HepG2 (cell line): Measurements from ENCODE around the gene AP2A2. TPM values are rescaled to one million over a fixed set of nuclear protein-coding genes. Genes with fewer than 3 reads are reported as not detected.

ENCODE experiments used
- ATAC-seq: fragments of 200-7000 bp; cut with Tn5 transposase; 3 replicates; pipeline ENCODE4 v1.9.1; 2020; ENCODE audit warnings: mild to moderate bottlenecking, moderate library complexity
- BruUV-seq: library from RNA; stranded (reverse); fragments of 400-500 nt; replicated peaks from 2 replicates; lab custom pipeline; 2021; lab: Mats Ljungman, UMichigan
- CTCF ChIA-PET: fragments of 300-600 bp; formaldehyde crosslinking; extraction: SDS; loops from one replicate; lab custom pipeline; 2021; ENCODE audit warnings: low total read pairs, inconsistent platforms, low intra/inter-chr PET ratio; lab: Yijun Ruan, JAX
- POLR2A ChIA-PET: fragments of 350-600 bp; sonication (Branson Sonifier 250); formaldehyde crosslinking; loops from one replicate; lab custom pipeline; 2020; ENCODE audit warnings: antibody characterized with exemption, inconsistent platforms; lab: Yijun Ruan, JAX
- DNase-seq: peaks from one replicate; pipeline ENCODE4 v3.0.0-alpha.2; 2015; ENCODE audit warnings: low spot score
- FAIRE-seq: peaks from 3 replicates; lab custom pipeline; 2011; peaks lifted over from hg19 to GRCh38; lab: Jason Lieb, UNC
- H2AFZ ChIP-seq: one replicate; pipeline ENCODE4 v1.6.1; 2011; ENCODE audit warnings: low read length, inconsistent platforms
- H3K27ac ChIP-seq: fragments of 300-600 bp; 3 replicates; pipeline ENCODE4 v1.8.0; 2011; ENCODE audit warnings: mixed run types, mild to moderate bottlenecking, mixed read lengths, low read length, inconsistent platforms; ENCODE audit not compliant: insufficient read depth; ENCODE audit errors: extremely low read length
- H3K27me3 ChIP-seq, 2 experiments: fragments of 200-600 bp in 1 of 2; 2 replicates in 1 of 2; 3 replicates in 1 of 2; pipeline versions ENCODE4 v1.6.0 to v1.8.0; 2011; ENCODE audit warnings: low read length in 2 of 2, mild to moderate bottlenecking in 2 of 2, moderate library complexity in 2 of 2, inconsistent platforms in 1 of 2; ENCODE audit not compliant: insufficient read depth in 2 of 2, control insufficient read depth in 1 of 2
- H3K36me3 ChIP-seq, 2 experiments: fragments of 200-600 bp in 1 of 2; replicated peaks in 1 of 2; 2 replicates in 1 of 2; 3 replicates in 1 of 2; pipeline versions ENCODE4 v1.5.1 to v1.8.0; 2011; ENCODE audit warnings: low read length in 2 of 2, inconsistent platforms in 1 of 2; ENCODE audit not compliant: insufficient read depth in 2 of 2, control insufficient read depth in 1 of 2
- H3K4me1 ChIP-seq: 2 replicates; pipeline ENCODE4 v1.5.1; 2012; ENCODE audit warnings: low read length, inconsistent platforms; ENCODE audit not compliant: insufficient read depth
- H3K4me2 ChIP-seq: 2 replicates; pipeline ENCODE4 v1.6.0; 2011; ENCODE audit warnings: low read depth, low read length, inconsistent platforms
- H3K4me3 ChIP-seq, 3 experiments: fragments of 200-600 bp in 1 of 3; sonication (generic), shearing (Covaris generic) in 1 of 3; replicated peaks in 1 of 3; 2 replicates each; pipeline ENCODE4 v1.5.1; 2011 to 2016; ENCODE audit warnings: low read length in 3 of 3, inconsistent platforms in 2 of 3, low read depth in 2 of 3, mild to moderate bottlenecking in 2 of 3, control low read depth in 1 of 3, mixed read lengths in 1 of 3; ENCODE audit not compliant: insufficient read depth in 1 of 3
- H3K79me2 ChIP-seq: one replicate; pipeline ENCODE4 v1.6.1; 2011; ENCODE audit warnings: low read length, inconsistent platforms; ENCODE audit not compliant: insufficient read depth
- H3K9ac ChIP-seq: 2 replicates; pipeline ENCODE4 v1.6.0; 2011; ENCODE audit warnings: mild to moderate bottlenecking, low read depth, low read length, inconsistent platforms; ENCODE audit not compliant: insufficient read depth
- H3K9me3 ChIP-seq: 2 replicates; pipeline ENCODE4 v1.5.1; 2012; ENCODE audit warnings: mild to moderate bottlenecking, low read length
- H4K20me1 ChIP-seq: 2 replicates; pipeline ENCODE4 v1.6.0; 2011; ENCODE audit warnings: inconsistent platforms, mild to moderate bottlenecking, low read length, moderate library complexity; ENCODE audit not compliant: insufficient read depth
- ASH2L ChIP-seq: fragments of 300-600, 200-600 bp; sonication (generic); IDR thresholded peaks from 2 replicates; pipeline ENCODE4 v1.7.0; 2017; ENCODE audit warnings: low read depth, mild to moderate bottlenecking, moderate library complexity, mixed read lengths, low read length; ENCODE audit not compliant: insufficient read length
- ATF4 ChIP-seq, 2 experiments: fragments of 450-650 bp in 1 of 2; sonication (generic) in 1 of 2; formaldehyde crosslinking; IDR thresholded peaks; 2 replicates each; pipeline versions ENCODE4 v1.5.0 to v1.8.0; 2020 to 2022; ENCODE audit warnings: mild to moderate bottlenecking in 1 of 2, missing genetic modification reagents in 1 of 2
- ATF5 ChIP-seq: sonication (generic); formaldehyde crosslinking; IDR thresholded peaks from 2 replicates; pipeline ENCODE4 v1.4.0; 2020; ENCODE audit warnings: mild to moderate bottlenecking, low read depth, missing genetic modification reagents
- FIP1L1 ChIP-seq: fragments of 200-400 bp; formaldehyde crosslinking; IDR thresholded peaks from 2 replicates; pipeline ENCODE4 v1.6.1; 2018; ENCODE audit warnings: low read depth, mild to moderate bottlenecking, low read length, moderate library complexity, borderline replicate concordance; ENCODE audit not compliant: insufficient read depth
- NR2F6 ChIP-seq, 2 experiments: IDR thresholded peaks; 2 replicates each; pipeline ENCODE4 v1.6.1; 2016; ENCODE audit warnings: antibody characterized with exemption in 1 of 2, mild to moderate bottlenecking in 1 of 2
- PLSCR1 ChIP-seq: sonication (generic); formaldehyde crosslinking; IDR thresholded peaks from 2 replicates; pipeline ENCODE4 v1.5.0; 2020; ENCODE audit warnings: missing genetic modification reagents, mild to moderate bottlenecking, borderline replicate concordance
- REL ChIP-seq: sonication (generic); formaldehyde crosslinking; conservative IDR thresholded peaks from 2 replicates; pipeline ENCODE4 v1.8.0; 2022; ENCODE audit warnings: mild to moderate bottlenecking, missing genetic modification reagents, moderate library complexity
- SSRP1 ChIP-seq: IDR thresholded peaks from 2 replicates; pipeline ENCODE4 v1.6.1; 2016; ENCODE audit warnings: control low read depth
- TCF7 ChIP-seq: sonication (generic); IDR thresholded peaks from 2 replicates; pipeline ENCODE4 v1.6.1; 2016; ENCODE audit warnings: antibody characterized with exemption, low read depth
- TRIM24 ChIP-seq: sonication (generic); formaldehyde crosslinking; IDR thresholded peaks from 2 replicates; pipeline ENCODE4 v1.8.0; 2022; ENCODE audit warnings: mild to moderate bottlenecking, missing genetic modification reagents
- ZBTB33 ChIP-seq: sonication (generic); formaldehyde crosslinking; IDR thresholded peaks from 2 replicates; pipeline ENCODE4 v1.4.0; 2020; ENCODE audit warnings: missing genetic modification reagents
- ZBTB38 ChIP-seq: sonication (generic); formaldehyde crosslinking; IDR thresholded peaks from 2 replicates; pipeline ENCODE4 v1.5.1; 2020; ENCODE audit warnings: mild to moderate bottlenecking, missing genetic modification reagents
- ZNF234 ChIP-seq: sonication (generic); formaldehyde crosslinking; conservative IDR thresholded peaks from 2 replicates; pipeline ENCODE4 v1.5.1; 2020; ENCODE audit warnings: mild to moderate bottlenecking, missing genetic modification reagents
- ZNF263 ChIP-seq: sonication (generic); formaldehyde crosslinking; IDR thresholded peaks from 2 replicates; pipeline ENCODE4 v1.4.0; 2020; ENCODE audit warnings: missing genetic modification reagents
- ZNF414 ChIP-seq: sonication (generic); formaldehyde crosslinking; IDR thresholded peaks from 2 replicates; pipeline ENCODE4 v1.5.0; 2020; ENCODE audit warnings: missing genetic modification reagents
- ZNF44 ChIP-seq: sonication (generic); formaldehyde crosslinking; IDR thresholded peaks from 2 replicates; pipeline ENCODE4 v1.5.1; 2020; ENCODE audit warnings: mild to moderate bottlenecking, missing genetic modification reagents
- ZNF510 ChIP-seq: sonication (generic); formaldehyde crosslinking; IDR thresholded peaks from 2 replicates; pipeline ENCODE4 v1.4.0; 2020; ENCODE audit warnings: low read depth, mild to moderate bottlenecking, missing genetic modification reagents
- ZNF598 ChIP-seq: sonication (generic); formaldehyde crosslinking; IDR thresholded peaks from 2 replicates; pipeline ENCODE4 v1.5.1; 2020; ENCODE audit warnings: mild to moderate bottlenecking, missing genetic modification reagents, borderline replicate concordance
- ZNF724P ChIP-seq: sonication (generic); formaldehyde crosslinking; IDR thresholded peaks from 2 replicates; pipeline ENCODE4 v1.8.0; 2022; ENCODE audit warnings: missing genetic modification reagents, borderline replicate concordance
- ZNF839 ChIP-seq: sonication (generic); formaldehyde crosslinking; IDR thresholded peaks from 2 replicates; pipeline ENCODE4 v1.4.0; 2020; ENCODE audit warnings: missing genetic modification reagents, mild to moderate bottlenecking, borderline replicate concordance
- WGBS: methylation state at CpG from one replicate; pipeline ENCODE4 v1.1.6; 2017; ENCODE audit warnings: low lambda C conversion rate; 5-methylcytosine and 5-hydroxymethylcytosine counted together
- in situ Hi-C: cut with HindIII; loops from 2 replicates; pipeline ENCODE4 v1.10.0; 2017; ENCODE audit warnings: low pct_unique_long_range_greater_than_20kb; ENCODE audit not compliant: extremely low pct_ligation_motif_present
- intact Hi-C: fragments of 100-400 bp; cut with micrococcal nuclease; formaldehyde crosslinking; loops from one replicate; pipeline ENCODE4 v1.10.0; 2022; ENCODE audit not compliant: unreplicated experiment
- polyA plus RNA-seq, 8 experiments: library from polyadenylated mRNA; depleted of rRNA in 3 of 8; stranded (reverse) in 7 of 8; unstranded in 1 of 8; fragments of >200 nt; fragmentation: Illumina TruSeq in 4 of 8; extraction: Trizol in 4 of 8; gene quantifications; 2 replicates each; pipeline versions ENCODE4 v1.2.1 to v1.2.3, GENCODE V29; 2011 to 2016; ENCODE audit warnings: low read depth in 4 of 8, missing spikeins in 1 of 8, mixed read lengths in 1 of 8; ENCODE audit not compliant: insufficient read depth in 1 of 8
- total RNA-seq, 5 experiments: library from RNA; depleted of rRNA; stranded (reverse); fragments of >200 nt; fragmentation: Illumina TruSeq; extraction: Trizol; gene quantifications; 2 replicates each; pipeline ENCODE4 v1.2.3, GENCODE V29; 2016; ENCODE audit warnings: low read depth in 1 of 5

AP2A2 gene
- total and polyA plus RNA-seq, 2 of the 13 experiments (the other 11 are each of a cell fraction or from before 2014, with no cell fraction given) = 25.7 to 75.7 TPM

- TF ChIP-seq ZBTB33 (CRISPR knock-in tag) (peak; percentile 24; the same call in 1 of the 2 replicates), NR2F6 (IDR thresholded peaks at IDR 0.05) (0 out of 2 replicates have a peak, but pooled peaks have one; percentile 4), NR2F6 (CRISPR knock-in tag; IDR thresholded peaks at IDR 0.05) (no peak), ZNF414 (CRISPR knock-in tag) (no peak), ZBTB38 (no peak; the same call in 1 of the 2 replicates), ATF5 (no peak), PLSCR1 (CRISPR knock-in tag) (no peak), ZNF598 (CRISPR knock-in tag) (no peak), FIP1L1 (no peak)
These were observed 13.8 kb upstream of the AP2A2 start (continued) for GRCh38 chr11:911890-912219.

- Histone ChIP-seq H3K9me3 (no peaks in the 10 kb centered on the region), H3K9ac (no peak overlapping the region), H3K36me3 (peaks cover 0 to 6% of the 10 kb centered on the region in 2 experiments; a peak in 1 of 5 replicates), H4K20me1 (no peaks in the 10 kb centered on the region), H3K79me2 (peaks cover 30% of the 10 kb centered on the region), H2AFZ (no peak overlapping the region), H3K4me2 (no peak overlapping the region), H3K4me1 (peaks cover 56% of the 10 kb centered on the region), H3K4me3 (no peak overlapping the region), H3K27ac (no peak overlapping the region), H3K27me3 (no peaks in the 10 kb centered on the region; a peak in 1 of 5 replicates)
- intact Hi-C loops (no loop called here), in situ Hi-C loops (no loop called here)
- DNase-seq = no peak
- CTCF ChIA-PET = no interaction called here
- no TSS peak for BruUV-seq
- WGBS = 98% methylated on average over 14 of the region's 14 CpGs
- no peak for ATAC-seq
- no peak for FAIRE-seq
- POLR2A ChIA-PET = interaction anchor here (0.8 to 3.3 kb wide), 5 partner anchors 9 to 93 kb away, joined by 3 to 24 read pairs (median 3); partner anchors contain the start of genes AP2A2 and PNPLA2
- no peak for TF ChIP-seq ASH2L
- TF ChIP-seq SSRP1 (CRISPR knock-in tag) = no peak
- no peak for TF ChIP-seq ZNF724P (CRISPR knock-in tag)
- TF ChIP-seq REL (CRISPR knock-in tag) = no peak
- TF ChIP-seq ATF4 (CRISPR knock-in tag; IDR thresholded peaks at IDR 0.05) = no peak
- no peak for TF ChIP-seq ZNF234
- TF ChIP-seq TRIM24 (CRISPR knock-in tag) = no peak
- no peak for TF ChIP-seq ZNF44 (CRISPR knock-in tag)
- no peak for TF ChIP-seq ZNF510 (CRISPR knock-in tag)
- no peak for TF ChIP-seq TCF7
- TF ChIP-seq ZNF263 (CRISPR knock-in tag) = no peak
- TF ChIP-seq ZNF839 (CRISPR knock-in tag) = no peak
These were observed 13.4 kb upstream of the AP2A2 start for GRCh38 chr11:912266-912665.
